HG03432 (cell line): ENCODE results near the gene TPD52L1.

ENCODE experiments used
- ATAC-seq: cut with Tn5 transposase; IDR thresholded peaks from one replicate; pipeline ENCODE4 v1.9.1; 2021; ENCODE audit warnings: mild to moderate bottlenecking, moderate library complexity; ENCODE audit not compliant: unreplicated experiment

TPD52L1 gene

GRCh38 chr6:125205931-125206330, 52.4 kb downstream of the TPD52L1 start:
- ATAC-seq, result no peak

GRCh38 chr6:125206389-125206788, 52.8 kb downstream of the TPD52L1 start:
- ATAC-seq, result no peak

- ATAC-seq, result no peak
Measured at GRCh38 chr6:125207956-125208355, 54.4 kb downstream of the TPD52L1 start.

- ATAC-seq, result no peak
Measured at GRCh38 chr6:125208625-125209249, 55.2 kb downstream of the TPD52L1 start.

DNA sequence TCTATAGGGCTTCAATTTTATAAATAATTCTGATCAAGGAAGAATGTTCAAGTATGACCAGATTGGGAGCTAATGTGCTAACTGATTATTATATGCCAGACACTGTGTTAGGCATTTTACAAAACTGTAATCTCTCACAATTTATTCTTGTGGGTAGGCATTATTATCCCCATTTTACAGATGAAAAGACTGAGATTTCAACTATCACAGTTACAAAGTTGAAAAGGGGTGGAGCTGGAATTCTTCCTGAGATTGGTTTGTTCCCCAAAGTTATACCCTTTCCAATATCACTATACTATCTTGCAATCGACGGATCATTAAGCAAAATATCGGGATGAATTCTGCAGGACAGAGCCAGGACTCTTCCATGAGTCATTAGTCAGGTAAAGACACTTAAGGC, 57.1 kb downstream of the TPD52L1 start:
- ATAC-seq, result no peak

GRCh38 chr6:125211352-125211751, 57.8 kb downstream of the TPD52L1 start:
- no peak for ATAC-seq

GRCh38 chr6:125212377-125212776, 58.8 kb downstream of the TPD52L1 start:
- no peak for ATAC-seq

GRCh38 chr6:125213939-125214338, 60.4 kb downstream of the TPD52L1 start:
- no peak for ATAC-seq

DNA sequence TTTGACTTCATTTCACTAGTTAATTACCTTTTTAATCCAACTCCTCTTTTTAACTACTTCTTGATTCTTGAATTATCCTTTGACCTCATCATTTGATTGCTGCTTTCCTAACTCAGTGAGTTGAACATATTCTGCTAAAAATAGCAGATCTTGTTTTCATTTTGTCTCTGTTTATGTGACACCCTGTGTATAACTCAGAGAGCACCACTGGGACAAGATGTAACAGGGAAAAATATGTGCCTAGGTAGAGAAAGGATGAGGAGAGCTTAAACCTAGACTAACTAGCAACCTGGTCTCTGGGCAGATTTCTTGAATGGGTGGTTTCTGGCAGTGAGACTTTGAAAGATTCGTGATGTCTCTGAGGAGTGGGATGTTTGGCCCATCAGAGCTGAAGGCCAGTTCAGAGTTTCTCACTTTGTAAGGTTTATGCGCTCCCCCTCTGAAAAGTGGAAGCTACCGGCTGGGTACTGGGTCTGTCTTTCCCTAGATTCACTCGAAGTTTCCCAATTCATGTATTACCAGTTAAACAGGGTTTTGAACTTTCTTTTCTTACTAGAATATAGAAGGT, 61.8 kb downstream of the TPD52L1 start:
- no peak for ATAC-seq

- ATAC-seq, result no peak
Measured at GRCh38 chr6:125216015-125216414, 62.4 kb downstream of the TPD52L1 start.

DNA sequence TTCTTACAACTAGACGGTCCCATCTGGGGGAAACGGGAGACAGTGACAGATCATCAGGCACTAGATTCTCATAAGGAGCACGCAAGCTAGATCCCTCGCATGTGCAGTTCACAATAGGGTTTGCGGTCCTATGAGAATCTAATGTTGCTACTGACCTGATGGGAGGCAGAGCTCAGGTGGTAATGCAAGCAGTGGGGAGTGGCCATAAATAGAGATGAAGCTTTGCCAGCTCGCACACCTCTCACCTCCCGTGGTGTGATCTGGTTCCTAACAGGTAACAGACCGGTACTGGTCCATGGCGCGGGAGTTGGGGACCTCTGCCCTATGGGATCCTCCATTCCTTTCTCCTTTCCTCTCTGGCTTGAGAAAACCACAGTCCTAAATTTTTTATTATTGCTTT, 63.8 kb downstream of the TPD52L1 start:
- no peak for ATAC-seq

DNA sequence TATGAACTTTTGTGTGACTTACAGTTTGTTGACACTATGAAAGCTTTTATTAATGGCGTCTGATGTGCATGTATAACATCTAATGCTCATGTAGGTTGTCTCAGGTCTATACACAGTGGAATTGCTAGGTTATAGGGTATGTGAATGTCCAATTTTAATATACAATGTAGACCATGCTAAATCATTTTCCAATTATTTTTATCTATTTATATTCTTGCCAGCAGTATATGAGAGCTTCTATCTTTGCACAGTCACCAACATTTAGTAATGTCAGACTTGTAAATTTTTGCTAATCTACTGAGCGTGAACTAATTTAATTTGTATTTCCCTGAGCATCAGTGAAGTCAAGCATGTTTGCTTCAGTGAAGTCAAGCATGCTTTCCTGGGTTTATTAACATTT, 64.4 kb downstream of the TPD52L1 start:
- no peak for ATAC-seq

DNA sequence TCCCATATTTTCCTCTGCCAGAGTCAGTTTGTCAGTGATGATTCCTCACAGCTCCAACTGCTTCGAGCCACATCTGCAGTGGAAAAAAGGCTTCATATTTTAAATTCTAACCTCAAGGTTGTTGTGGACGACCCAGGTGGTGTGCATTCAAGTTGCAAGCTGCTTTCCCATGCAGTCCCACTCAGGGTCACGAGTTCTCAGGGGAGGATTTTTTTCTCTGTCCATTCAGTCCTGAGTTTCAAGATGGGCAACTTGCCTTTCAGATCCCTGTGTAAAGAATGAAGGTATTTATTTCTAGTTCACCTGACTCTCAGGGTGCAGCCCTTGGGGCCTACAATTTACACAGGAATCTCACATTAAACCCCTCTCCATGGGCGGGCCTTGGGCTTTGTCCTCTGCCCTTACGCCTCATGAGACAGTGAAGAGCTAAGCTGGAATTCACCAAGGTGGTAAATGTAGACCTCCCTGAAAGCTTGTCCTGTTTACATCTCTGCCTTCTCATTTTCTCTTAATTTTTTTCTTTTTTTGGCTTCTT, 65.9 kb downstream of the TPD52L1 start:
- no peak for ATAC-seq

- no peak for ATAC-seq
Measured at GRCh38 chr6:125220712-125221111, 67.1 kb downstream of the TPD52L1 start.

DNA sequence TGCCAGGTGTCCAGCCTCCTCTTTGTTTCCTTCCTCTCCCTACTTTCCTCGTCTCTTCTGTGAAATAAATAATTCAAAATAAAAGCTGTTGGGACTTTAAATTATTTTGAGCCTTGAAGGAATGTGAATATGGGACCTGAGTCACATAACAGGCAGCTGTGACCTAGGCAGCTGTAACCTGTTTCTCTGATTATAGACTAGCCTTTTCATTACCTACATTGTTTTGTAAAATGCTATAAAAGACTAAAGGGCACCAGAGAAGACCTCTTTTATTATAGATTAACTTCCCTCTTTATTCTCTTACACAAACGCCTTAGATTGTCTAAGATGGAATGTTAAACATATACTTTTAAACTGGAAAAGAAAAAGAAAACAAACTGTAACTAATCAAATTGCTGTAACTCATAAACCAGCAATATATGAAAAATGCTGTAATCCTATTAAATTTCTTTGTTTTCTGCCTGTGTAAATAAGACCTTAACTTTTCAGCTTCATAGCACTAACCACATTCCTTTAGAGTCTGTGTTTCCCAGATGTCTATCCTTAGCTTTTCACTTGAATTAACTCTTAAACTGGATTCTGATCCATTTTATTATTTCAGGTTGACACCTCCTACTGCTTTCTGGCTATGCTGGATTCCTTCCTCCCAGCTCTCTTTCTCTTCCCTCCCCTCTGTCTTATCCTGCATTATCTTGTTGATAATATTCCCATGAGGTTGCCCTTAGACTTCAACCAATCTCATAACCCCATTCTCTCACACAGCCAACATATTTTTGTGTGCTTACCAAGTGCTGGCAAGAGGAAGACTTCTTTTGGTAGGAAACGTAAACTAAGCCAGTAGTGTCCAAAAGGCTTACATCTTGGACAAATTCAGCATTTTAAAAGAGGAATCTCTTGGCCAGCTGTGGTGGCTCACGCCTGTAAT, 69.2 kb downstream of the TPD52L1 start:
- ATAC-seq, result no peak

- ATAC-seq, result no peak
Measured at GRCh38 chr6:125224231-125224861, 70.8 kb downstream of the TPD52L1 start.

DNA sequence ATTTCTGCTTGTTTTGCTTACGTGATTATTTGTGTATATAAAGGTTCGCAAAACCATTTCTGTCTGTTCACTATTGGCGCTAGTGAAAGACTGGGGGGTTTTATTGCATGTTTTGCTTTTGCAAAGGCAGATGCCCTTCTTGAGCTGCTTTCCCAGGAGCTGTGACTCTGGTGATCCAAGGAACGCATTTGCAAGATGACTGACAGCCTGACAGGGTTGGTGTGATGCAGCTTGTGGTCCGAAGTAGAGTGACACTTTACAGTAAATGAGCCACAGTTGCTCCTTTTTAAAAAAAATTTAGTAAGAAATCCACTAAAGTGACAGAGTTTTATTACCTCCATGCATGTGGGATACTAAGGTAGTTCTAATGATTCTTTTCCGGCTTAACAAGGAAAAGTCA, 73.7 kb downstream of the TPD52L1 start:
- ATAC-seq, result no peak

- no peak for ATAC-seq
Measured at GRCh38 chr6:125228981-125229479, 75.5 kb downstream of the TPD52L1 start.

GRCh38 chr6:125230674-125231073, 77.1 kb downstream of the TPD52L1 start:
- ATAC-seq, result no peak

DNA sequence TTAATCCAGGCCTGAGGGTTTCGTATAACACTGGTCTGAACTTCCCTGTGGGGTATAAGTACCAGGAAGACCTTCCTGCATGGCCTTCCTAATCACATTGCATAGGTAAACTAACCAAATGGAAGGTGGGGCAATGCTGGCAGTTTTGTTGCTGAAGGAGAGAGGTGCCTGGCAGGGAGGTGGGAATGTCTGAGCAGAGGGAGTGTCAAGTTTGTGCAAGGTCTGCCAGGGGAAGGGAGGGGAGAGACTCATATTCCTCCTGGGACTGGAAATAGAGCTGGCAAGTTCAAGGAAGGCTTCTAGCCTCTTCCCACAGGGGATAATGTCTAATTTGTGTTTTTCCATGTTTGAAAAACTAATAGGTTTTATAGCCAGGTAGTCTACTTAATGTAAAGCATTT, 77.6 kb downstream of the TPD52L1 start:
- no peak for ATAC-seq
